Progenitor cell of endocrine pancreas (in vitro differentiated cells): ENCODE results near the gene NIPSNAP3A. TPM values are rescaled to one million over a fixed set of nuclear protein-coding genes. Genes with fewer than 3 reads are reported as not detected.

Experiments used
- DNase-seq: peaks from one replicate; pipeline ENCODE4 v3.0.0; 2021; ENCODE audit warnings: low spot score; ENCODE audit not compliant: unreplicated experiment
- H3K27ac Mint-ChIP-seq: 2 replicates; pipeline ENCODE4 v1.8.0; 2021; ENCODE audit warnings: mild to moderate bottlenecking, moderate library complexity, mixed read lengths
- H3K27me3 Mint-ChIP-seq: 2 replicates; pipeline ENCODE4 v1.8.0; 2021; ENCODE audit warnings: mixed read lengths
- H3K36me3 Mint-ChIP-seq: 2 replicates; pipeline ENCODE4 v1.8.0; 2022; ENCODE audit warnings: mixed read lengths; ENCODE audit not compliant: insufficient read depth
- H3K4me1 Mint-ChIP-seq: 2 replicates; pipeline ENCODE4 v1.8.0; 2021; ENCODE audit warnings: low read depth, mixed read lengths
- H3K4me3 Mint-ChIP-seq: 2 replicates; pipeline ENCODE4 v1.8.0; 2021; ENCODE audit warnings: low read depth, mild to moderate bottlenecking, moderate library complexity, mixed read lengths
- H3K9me3 Mint-ChIP-seq: 2 replicates; pipeline ENCODE4 v1.8.0; 2021; ENCODE audit warnings: low read depth, mixed read lengths
- CTCF ChIP-seq: fragments of 200-600 bp; sonication (generic); IDR thresholded peaks from one replicate; pipeline ENCODE4 v1.5.0; 2021; ENCODE audit warnings: antibody characterized with exemption, mild to moderate bottlenecking; ENCODE audit not compliant: unreplicated experiment
- total RNA-seq: library from RNA; stranded (reverse); gene quantifications from 2 replicates; pipeline ENCODE4 v1.2.1, GENCODE V29; 2021

NIPSNAP3A gene
- total RNA-seq, 1 donor from 2014 or later = 26.4 TPM

DNA sequence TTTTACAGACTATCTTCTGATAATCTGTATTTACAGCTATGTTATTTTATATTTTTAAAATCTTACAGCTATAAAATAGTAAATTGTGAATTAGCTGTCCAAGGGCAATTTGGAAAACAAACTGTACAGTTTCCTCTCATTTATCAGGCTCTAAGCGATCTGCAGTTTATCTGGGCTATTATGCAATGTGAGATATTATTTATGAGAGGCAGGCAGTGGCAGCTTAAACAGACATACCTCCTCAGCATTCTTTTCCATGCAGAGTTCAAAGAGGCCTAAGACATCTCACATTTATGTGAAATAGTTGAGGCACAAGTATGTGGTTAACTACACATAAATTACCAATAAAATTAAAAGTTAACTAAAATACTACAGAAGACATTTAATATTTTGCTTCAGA, 26.6 kb downstream of the NIPSNAP3A start:
- Mint-ChIP-seq H3K36me3 (peaks cover 8% of the 10 kb centered on the region), H3K4me3 (no peak overlapping the region), H3K4me1 (no peaks in the 10 kb centered on the region), H3K27me3 (no peaks in the 10 kb centered on the region), H3K27ac (no peak overlapping the region), H3K9me3 (peaks cover 2% of the 10 kb centered on the region)
- no peak for TF ChIP-seq CTCF
- no peak for DNase-seq

- Mint-ChIP-seq H3K27ac (no peak overlapping the region), H3K4me1 (no peaks in the 10 kb centered on the region), H3K36me3 (peaks cover 8% of the 10 kb centered on the region), H3K27me3 (no peaks in the 10 kb centered on the region), H3K4me3 (no peak overlapping the region), H3K9me3 (peaks cover 2% of the 10 kb centered on the region)
- TF ChIP-seq CTCF = no peak
- DNase-seq = no peak
Measured at GRCh38 chr9:104774831-104775573, 27.5 kb downstream of the NIPSNAP3A start.

GRCh38 chr9:104775574-104775936, 28.1 kb downstream of the NIPSNAP3A start:
- no peak for DNase-seq
- no peak overlapping the region for H3K27ac Mint-ChIP-seq
- H3K36me3 Mint-ChIP-seq = peaks cover 8% of the 10 kb centered on the region
- TF ChIP-seq CTCF = no peak
- H3K9me3 Mint-ChIP-seq = peaks cover 2% of the 10 kb centered on the region
- no peaks in the 10 kb centered on the region for H3K27me3 Mint-ChIP-seq
- no peak overlapping the region for H3K4me3 Mint-ChIP-seq
- H3K4me1 Mint-ChIP-seq = no peaks in the 10 kb centered on the region

- Mint-ChIP-seq H3K36me3 (peaks cover 7% of the 10 kb centered on the region), H3K27me3 (no peaks in the 10 kb centered on the region), H3K4me1 (no peaks in the 10 kb centered on the region), H3K4me3 (no peak overlapping the region), H3K9me3 (peaks cover 2% of the 10 kb centered on the region), H3K27ac (no peak overlapping the region)
- TF ChIP-seq CTCF = no peak
- DNase-seq = no peak
Measured at GRCh38 chr9:104775976-104776375, 28.5 kb downstream of the NIPSNAP3A start.

DNA sequence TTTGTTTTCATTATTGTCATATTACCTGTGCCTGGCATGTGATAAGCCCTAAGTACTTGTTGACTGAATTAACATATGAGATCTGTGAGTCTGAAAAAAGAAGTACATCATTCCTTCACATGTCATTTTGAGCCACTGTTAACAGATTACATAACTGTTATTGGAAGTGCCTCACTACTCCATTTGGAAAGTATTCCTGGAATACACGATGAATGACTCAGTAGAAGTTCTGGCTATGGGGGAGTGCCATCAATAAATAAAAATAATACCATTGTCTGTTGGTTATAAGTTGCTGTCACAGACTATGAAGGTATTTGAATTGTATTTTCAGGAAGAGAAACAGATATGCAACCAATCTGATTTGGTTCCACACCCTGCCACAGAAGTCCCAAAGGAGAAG, 29.3 kb downstream of the NIPSNAP3A start:
- no peak overlapping the region for H3K27ac Mint-ChIP-seq
- H3K27me3 Mint-ChIP-seq = no peaks in the 10 kb centered on the region
- TF ChIP-seq CTCF = no peak
- no peak for DNase-seq
- H3K4me1 Mint-ChIP-seq = no peaks in the 10 kb centered on the region
- no peak overlapping the region for H3K4me3 Mint-ChIP-seq
- H3K9me3 Mint-ChIP-seq = no peaks in the 10 kb centered on the region
- H3K36me3 Mint-ChIP-seq = peaks cover 2% of the 10 kb centered on the region
